GM18526 (cell line): Measurements from ENCODE around the gene SH3D21.

Experiments
- POLR2A ChIP-seq: IDR thresholded peaks from 3 replicates; pipeline ENCODE4 v1.6.1; 2011; ENCODE audit not compliant: insufficient read length; ENCODE audit errors: extremely low read depth

Gene SH3D21

DNA sequence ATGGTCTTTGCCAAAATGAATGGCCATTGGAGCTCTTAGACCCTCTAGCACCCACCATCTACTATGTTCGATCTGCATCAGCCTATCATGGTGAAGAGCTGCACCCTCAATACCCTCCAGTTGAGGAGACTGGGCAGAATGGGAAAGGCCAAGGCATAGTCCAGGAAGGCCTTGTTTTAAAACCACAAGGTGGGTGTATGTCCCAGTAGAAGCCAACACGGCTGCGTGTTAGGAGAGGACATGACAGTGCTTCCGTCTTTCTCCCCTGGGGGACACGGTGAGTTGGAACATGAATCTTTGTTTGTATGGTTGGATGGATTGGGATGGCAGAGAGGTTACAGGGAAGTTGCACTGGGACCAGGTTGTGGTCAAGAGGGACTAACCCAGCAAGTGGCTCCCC is 18.6 kb upstream of the SH3D21 start:
- TF ChIP-seq POLR2A: no peak

DNA sequence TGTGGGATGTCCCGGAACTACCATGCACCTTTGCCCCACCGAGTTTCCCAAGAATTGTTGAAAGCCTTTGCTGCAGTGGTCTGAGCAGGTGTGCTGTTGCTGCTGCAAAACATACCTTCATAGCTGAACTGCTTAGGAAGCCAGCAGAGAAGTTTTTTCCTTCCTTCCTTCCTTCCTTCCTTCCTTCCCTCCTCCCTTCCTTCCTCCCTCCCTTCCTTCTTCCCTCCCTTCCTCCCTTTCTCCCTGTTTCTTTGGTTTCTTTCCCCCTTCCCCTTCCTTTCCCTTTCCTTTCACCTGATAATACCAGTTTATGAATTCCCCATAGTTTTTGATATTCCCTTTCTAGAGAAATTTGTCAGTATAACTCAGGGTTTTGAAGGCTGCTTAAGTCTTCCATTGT is 10.8 kb upstream of the SH3D21 start:
- no peak for TF ChIP-seq POLR2A

GRCh38 chr1:36297062-36297461 is 9.1 kb upstream of the SH3D21 start:
- TF ChIP-seq POLR2A: no peak

DNA sequence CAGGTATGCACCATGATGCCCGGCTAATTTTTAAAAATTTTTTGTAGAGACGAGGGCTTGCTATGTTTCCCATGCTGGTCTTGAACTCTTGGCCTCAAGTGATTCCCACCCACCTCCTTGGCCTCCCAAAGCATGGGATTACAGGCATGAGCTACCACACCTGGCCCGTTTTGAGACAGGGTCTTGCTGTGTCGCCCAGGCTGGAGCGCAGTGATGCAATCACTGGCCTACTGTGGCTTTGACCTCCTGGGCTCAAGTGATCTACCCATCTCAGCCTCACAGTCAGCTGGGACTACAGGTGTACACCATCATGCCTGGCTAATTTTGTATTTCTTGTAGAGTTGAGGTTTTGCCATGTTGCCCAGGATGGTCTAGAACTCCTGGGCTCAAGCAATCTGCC is 7.5 kb upstream of the SH3D21 start:
- no peak for TF ChIP-seq POLR2A

- no peak for TF ChIP-seq POLR2A
These were observed 5.6 kb upstream of the SH3D21 start for GRCh38 chr1:36300526-36300925.

DNA sequence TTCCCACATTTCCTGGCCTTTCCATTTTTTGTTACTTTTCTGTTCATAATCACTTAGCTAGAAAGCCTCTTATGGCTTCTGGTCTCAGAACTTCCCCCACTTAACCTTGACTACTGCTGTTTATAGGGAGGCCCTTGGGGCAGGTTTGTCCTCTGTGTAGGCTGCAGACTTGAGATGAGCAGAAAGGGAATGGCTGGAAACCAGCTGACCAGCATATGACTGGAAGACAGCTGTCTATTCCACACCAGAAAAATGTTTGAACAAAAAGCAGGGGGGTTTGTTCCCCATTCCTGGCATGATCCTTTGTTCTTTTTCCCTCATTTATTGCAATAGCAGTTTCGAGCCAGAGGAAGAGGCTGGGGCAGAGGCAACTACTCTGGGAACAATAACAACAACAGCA is 4.9 kb upstream of the SH3D21 start:
- TF ChIP-seq POLR2A: no peak

GRCh38 chr1:36303244-36303643 is 2.9 kb upstream of the SH3D21 start:
- TF ChIP-seq POLR2A: no peak

- TF ChIP-seq POLR2A: no peak
These were observed 2.4 kb upstream of the SH3D21 start for GRCh38 chr1:36303650-36304360.

DNA sequence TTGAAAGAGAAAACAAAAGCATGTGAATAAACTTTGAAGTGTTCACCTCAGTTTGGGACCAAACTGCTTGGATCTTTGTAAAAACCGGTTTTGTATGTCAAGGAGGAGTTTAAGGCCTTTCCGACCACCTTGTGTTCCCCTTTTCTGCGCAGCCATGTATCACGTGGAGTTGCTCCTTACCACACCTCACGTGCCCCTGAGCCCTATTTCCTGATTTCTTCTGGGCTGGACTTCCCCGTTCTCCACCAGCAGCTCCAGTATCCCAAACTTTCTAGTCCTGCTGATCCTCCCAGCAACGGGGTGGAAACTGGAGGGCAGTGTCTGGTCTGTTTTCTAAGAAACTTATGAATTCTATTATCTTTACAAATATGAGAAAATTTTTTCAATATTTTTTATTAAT is 1.6 kb upstream of the SH3D21 start:
- TF ChIP-seq POLR2A: no peak

DNA sequence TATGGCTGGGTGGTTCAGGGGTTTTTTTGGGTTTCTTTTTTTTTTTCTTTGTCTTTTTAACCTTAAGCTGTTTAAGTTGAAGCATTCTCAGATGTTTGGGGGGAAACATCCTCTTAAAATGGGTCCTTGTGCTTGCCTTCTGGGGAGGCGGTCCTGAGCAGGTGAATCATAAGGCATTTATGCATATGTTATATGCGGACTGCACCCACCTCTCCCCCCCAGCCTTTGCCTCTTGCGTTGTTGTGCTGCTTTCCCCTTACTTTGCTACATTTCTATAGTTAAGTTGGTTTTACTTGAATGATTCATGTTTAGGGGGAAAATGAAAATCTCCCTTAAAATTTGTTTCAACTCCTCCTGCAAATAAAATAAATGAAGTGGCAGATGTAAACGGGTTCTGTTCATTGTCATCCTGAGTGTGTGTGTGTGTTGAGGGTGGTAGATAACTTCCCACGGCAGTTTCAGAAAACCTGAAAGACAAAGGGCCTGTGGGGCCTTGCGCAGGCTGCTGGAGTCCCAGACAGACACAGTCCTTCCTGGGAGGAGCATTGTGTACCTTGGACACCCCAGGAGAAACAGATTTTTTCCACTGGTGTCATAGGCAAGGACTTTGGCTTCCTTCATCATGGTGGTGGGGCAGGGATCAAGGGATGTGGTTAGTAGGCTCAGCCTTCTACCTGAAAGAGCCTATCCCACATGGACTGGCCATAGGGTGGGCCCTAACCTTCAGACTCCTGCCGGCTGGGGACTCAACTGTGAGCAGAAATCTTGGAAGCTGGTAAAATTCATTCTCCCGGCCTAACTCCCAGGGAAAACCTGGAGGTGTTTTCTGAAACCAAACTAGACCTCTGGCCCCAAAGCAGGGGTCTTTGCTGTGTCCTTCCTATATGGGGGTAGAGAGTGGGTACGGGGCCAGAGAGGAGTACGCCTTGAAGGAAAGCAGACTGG is 926 bp upstream of the SH3D21 start:
- TF ChIP-seq POLR2A: no peak

- TF ChIP-seq POLR2A: no peak
These were observed 306 bp upstream of the SH3D21 start for GRCh38 chr1:36305915-36306209.

DNA sequence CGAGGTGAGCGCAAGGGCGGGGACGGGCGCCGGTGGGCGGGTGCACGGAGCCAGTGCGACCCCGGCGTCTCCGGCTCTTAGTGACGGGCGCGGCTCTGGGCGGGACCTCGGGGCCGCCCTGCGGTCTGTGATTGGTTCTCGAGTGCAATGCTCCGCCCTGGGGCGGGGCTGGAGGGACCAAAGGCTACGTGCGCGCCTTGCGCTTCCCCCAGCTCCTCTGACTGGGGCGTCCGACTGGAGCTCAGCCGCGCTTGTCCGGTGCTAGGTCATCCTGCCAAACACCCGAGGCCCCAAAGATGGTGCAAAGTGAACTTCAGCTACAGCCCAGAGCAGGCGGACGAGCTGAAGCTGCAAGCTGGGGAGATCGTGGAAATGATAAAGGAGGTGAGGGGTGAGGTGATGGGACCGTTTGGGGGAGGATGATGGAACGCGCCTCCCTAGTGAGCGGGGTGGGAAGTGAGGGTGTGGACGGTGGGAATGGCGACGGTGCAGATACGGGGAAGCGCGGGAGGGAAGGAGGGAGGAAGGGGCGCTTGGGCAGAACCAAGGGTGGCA is 811 bp downstream of the SH3D21 start:
- TF ChIP-seq POLR2A: peak; percentile 94

GRCh38 chr1:36307601-36308330 is 1.6 kb downstream of the SH3D21 start:
- TF ChIP-seq POLR2A: no peak

DNA sequence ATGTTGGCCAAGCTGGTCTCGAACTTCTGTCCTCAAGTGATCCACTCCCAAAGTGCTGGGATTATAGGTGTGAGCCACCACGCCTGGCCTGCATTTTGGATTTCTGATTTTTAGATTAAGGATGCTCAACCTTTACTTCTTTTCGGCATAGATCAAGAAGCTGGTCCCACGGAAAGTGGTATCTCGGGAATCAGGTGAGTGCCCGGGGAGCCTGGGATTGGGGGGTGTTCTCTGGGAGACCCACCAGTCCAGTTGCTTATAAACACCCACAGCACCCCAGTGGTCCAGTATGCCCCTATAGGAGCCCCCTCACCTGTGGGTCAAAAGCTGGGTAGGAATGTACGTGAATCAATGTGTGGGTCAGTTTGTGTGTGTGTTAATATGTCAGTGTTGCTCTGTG is 3.2 kb downstream of the SH3D21 start:
- TF ChIP-seq POLR2A: no peak

- TF ChIP-seq POLR2A: no peak
These were observed 14.2 kb downstream of the SH3D21 start for GRCh38 chr1:36320291-36320761.
